GM04503 (cell line): Measurements from ENCODE around the gene EXOC2.
A peak's percentile ranks its signal among the peaks of the same experiment; 100 is the strongest.

Experiments
- DNase-seq: peaks from one replicate; pipeline ENCODE4 v3.0.0-alpha.2; 2012; ENCODE audit warnings: low read depth

EXOC2 gene

GRCh38 chr6:692858-693722, at the start of gene EXOC2:
TSS of gene EXOC2 (minus strand) at chr6:693139. CDS start at chr6:637818, 55,321 bp downstream.
- no peak for DNase-seq

DNA sequence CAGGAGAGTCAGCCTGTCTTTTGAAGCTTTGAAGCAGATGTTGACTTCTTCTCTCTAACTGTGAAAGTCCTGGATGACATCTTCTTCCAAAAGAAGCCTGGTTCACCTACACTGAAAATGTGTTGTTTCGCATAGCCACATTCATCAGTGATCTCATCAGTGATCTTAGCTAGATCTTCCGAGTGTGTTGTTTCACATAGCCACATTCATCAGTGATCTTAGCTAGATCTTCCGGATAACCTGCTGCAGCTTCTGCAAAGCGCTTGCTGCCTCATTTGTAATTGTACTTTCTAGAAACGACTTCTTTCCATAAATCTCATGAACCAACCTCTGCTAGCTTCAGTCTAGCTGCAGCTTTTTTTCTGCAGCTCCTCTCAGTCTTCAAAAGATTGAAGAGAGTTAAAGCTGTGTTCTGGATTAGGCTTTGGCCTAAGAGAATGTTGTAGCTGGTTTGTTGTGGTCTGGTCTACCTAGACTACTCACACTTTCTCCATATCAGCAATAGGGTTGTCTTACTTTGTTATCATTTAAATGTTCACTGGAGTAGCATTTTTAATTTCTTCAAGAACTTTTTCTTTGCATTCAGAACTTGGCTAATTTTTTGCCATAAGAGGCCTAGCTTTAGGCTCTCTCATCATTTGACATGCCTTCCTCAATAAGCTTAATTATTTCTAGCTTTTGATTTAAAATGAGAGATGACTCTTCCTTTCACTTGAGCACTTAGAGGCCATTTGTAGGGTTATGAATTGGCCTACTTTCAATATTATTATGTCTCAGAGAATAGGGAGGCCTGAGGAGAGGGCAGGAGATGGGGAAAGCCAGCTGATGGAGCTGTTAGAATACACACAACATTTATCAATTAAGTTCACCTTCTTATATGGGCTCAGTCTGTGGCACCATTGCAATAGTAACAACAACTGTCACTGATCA, 48.7 kb upstream of the EXOC2 start:
- DNase-seq = no peak

GRCh38 chr6:736657-737446, 43.9 kb upstream of the EXOC2 start:
- DNase-seq = no peak

DNA sequence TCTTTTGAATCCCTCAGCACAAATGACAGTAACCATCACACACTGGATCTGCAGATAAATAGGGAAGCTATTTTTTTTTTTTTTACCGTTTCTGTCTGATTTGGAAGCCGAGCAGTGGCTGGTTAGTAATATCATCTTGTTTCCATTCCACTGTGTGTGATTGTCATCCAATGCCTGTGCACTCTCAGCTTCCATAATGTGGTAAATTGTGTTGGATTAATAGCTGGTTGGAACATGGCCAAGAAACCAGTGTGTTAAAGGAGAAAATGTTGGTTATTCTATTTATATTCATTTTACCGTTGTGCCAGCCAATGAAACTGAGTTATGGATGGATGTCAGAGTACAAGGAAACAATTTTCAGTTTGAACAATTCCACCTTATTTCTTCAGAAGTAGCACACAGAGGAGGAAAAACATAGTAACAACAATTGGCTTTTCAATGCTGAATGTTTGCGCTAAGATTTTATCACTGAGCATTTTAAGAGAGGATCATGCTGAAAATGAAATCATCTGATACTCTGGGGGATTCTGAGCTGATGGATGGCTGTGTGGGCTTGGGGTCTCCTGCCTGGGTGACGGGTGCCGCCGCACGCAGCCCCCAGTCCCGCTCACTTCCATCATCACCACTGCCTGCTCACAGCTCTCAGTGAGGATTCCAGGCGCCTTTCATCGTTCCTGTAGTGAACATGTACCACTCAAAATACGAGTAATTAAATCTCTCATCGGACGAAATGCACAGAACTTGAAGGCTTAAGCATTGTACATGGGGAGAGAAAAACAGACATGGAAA, 40.7 kb upstream of the EXOC2 start:
- DNase-seq = no peak

DNA sequence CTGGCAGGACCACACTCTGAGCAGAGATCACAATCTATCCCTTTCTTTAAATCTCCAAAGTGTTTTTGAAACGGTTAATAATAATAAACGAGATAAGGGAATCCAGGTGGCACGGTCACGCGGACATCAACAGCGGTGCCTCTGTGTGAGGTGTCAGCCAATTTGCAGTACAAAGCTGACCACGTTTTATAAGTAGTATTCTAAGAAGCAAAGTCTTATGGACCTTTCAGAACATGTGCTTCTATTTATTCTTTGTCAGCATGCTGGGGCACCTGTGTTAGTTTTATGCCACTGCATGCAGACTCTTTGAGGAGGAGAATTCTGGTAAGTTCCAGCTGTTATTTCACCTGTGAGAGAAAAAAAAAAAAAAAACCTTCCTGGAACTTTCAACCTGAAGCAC, 39.0 kb upstream of the EXOC2 start:
- DNase-seq = no peak

GRCh38 chr6:729606-730320, 36.8 kb upstream of the EXOC2 start:
- no peak for DNase-seq

DNA sequence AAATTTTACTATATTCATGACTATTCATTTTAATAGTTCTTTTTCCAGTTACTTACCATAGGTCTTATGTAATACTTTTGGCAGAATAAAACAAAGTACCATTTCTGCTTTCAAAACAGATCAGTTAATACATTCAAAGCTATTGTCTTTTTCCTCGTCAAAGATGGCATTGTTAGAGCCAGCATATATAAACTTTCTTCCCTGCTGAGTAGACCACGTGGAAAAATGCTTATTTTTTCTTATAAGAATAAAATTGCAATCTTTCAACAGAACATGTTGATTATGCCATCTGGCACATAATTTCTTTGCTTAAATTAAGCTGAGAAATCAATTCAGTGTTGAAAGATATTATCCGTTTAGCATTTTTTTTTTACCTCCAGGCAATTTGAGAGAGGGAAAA, 34.9 kb upstream of the EXOC2 start:
- no peak for DNase-seq

- no peak for DNase-seq
These were observed 30.6 kb upstream of the EXOC2 start for GRCh38 chr6:723540-723939.

GRCh38 chr6:722608-723007, 29.7 kb upstream of the EXOC2 start:
- DNase-seq = no peak

GRCh38 chr6:722077-722524, 29.2 kb upstream of the EXOC2 start:
- DNase-seq = peak; percentile 24

- no peak for DNase-seq
These were observed 25.4 kb upstream of the EXOC2 start for GRCh38 chr6:718345-718744.

GRCh38 chr6:717135-717534, 24.2 kb upstream of the EXOC2 start:
- DNase-seq = no peak

GRCh38 chr6:715709-716491, 23.0 kb upstream of the EXOC2 start:
- DNase-seq = no peak

DNA sequence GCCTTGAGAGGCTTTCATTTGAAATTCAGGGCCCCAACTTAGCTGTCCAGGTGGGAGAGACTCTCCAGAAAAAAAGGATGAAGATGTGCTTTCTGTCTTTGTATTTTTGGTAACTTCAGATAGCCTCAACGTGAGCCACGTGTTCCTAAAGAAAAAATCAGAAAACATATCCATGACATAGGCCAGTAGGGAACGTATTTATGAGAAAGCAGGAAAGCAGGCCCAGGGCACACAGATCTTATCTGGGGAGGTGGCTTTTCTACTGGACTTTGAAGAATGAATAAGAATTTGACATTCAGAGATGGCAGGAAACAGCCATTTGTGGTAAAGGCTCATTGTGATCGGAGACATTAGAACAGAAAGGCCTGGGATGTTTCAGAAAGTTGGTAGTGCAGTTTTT, 21.2 kb upstream of the EXOC2 start:
- DNase-seq = no peak

DNA sequence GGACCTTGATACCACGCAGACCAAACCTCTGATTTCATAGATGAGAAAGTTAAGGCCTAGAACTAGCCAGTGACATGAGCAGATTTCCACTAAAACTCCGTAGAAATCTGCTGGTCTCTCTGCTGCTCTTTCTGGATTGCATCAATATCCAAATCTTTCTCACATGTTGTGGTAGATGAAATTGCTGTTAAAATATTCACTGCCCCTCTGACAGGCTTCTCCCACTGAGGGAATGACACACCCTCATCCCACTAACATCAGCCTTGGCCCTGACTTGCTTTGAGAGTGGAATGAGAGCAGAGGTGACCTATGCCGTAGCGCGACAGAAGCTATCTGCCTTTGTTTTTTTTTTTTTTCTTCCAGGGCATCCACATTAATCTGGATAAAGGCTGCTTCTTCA, 20.4 kb upstream of the EXOC2 start:
- no peak for DNase-seq

GRCh38 chr6:712805-713204, 19.9 kb upstream of the EXOC2 start:
- DNase-seq = no peak

- DNase-seq = no peak
These were observed 19.0 kb upstream of the EXOC2 start for GRCh38 chr6:711925-712324.

GRCh38 chr6:710601-711571, 17.9 kb upstream of the EXOC2 start:
- DNase-seq = no peak
